Measurements from ENCODE around the gene TM4SF5. TPM values are rescaled to one million over a fixed set of nuclear protein-coding genes. Genes with fewer than 3 reads are reported as not detected.

The TM4SF5 gene
- polyA plus RNA-seq, 4 donors = 27.8 to 503 (median 282) TPM

GRCh38 chr17:4753392-4753791, 18.3 kb upstream of the TM4SF5 start:
- FAIRE-seq (no peak), DNase-seq (no peak)
- Histone ChIP-seq H3K4me1 (ENCODE audit: control insufficient read depth in 3 of 3, insufficient read depth in 2 of 3, low read depth in 1 of 3, low read length in 2 of 3) (no peaks in the 10 kb centered on the region), H3K9me3 (ENCODE audit: control insufficient read depth in 2 of 2, insufficient read depth in 1 of 2, low read depth in 1 of 2, low read length in 1 of 2) (no peaks in the 10 kb centered on the region), H3K4me3 (ENCODE audit: low read depth in 1 of 3, low read length in 3 of 3) (no peak overlapping the region), H3K27ac (ENCODE audit: low read depth in 1 of 3, low read length in 2 of 3) (no peak overlapping the region), H3K36me3 (ENCODE audit: control insufficient read depth in 3 of 3, insufficient read depth in 2 of 3, low read depth in 1 of 3, low read length in 3 of 3) (no peaks in the 10 kb centered on the region), H3K27me3 (ENCODE audit: control insufficient read depth in 3 of 3, insufficient read depth in 3 of 3, low read length in 3 of 3) (peaks cover 0 to 10% (median 6%) of the 10 kb centered on the region in 3 donors)
- WGBS, 3 donors = 79 to 90% (median 88%) methylated on average over 1 of the region's 1 CpG

GRCh38 chr17:4759776-4760236, 11.9 kb upstream of the TM4SF5 start:
- H3K36me3 ChIP-seq (ENCODE audit: control insufficient read depth in 3 of 3, insufficient read depth in 2 of 3, low read depth in 1 of 3, low read length in 3 of 3) = no peaks in the 10 kb centered on the region
- no peaks in the 10 kb centered on the region for H3K4me1 ChIP-seq (ENCODE audit: control insufficient read depth in 3 of 3, insufficient read depth in 2 of 3, low read depth in 1 of 3, low read length in 2 of 3)
- H3K9me3 ChIP-seq (ENCODE audit: control insufficient read depth in 2 of 2, insufficient read depth in 1 of 2, low read depth in 1 of 2, low read length in 1 of 2) = no peaks in the 10 kb centered on the region
- H3K27me3 ChIP-seq (ENCODE audit: control insufficient read depth in 3 of 3, insufficient read depth in 3 of 3, low read length in 3 of 3) = peaks cover 0 to 4% (median 4%) of the 10 kb centered on the region in 3 donors
- DNase-seq (peak; percentile 93 to 97), FAIRE-seq (no peak)
- WGBS, 3 donors = 12 to 41% (median 39%) methylated on average over 10 of the region's 10 CpGs
- peak overlapping the region in 1 of 3 donors; percentile 60 for H3K27ac ChIP-seq (ENCODE audit: low read depth in 1 of 3, low read length in 2 of 3)
- no peak overlapping the region for H3K4me3 ChIP-seq (ENCODE audit: low read depth in 1 of 3, low read length in 3 of 3)

- Histone ChIP-seq H3K27me3 (ENCODE audit: control insufficient read depth in 3 of 3, insufficient read depth in 3 of 3, low read length in 3 of 3) (no peaks in the 10 kb centered on the region), H3K4me3 (ENCODE audit: low read depth in 1 of 3, low read length in 3 of 3) (no peak overlapping the region), H3K27ac (ENCODE audit: low read depth in 1 of 3, low read length in 2 of 3) (peak overlapping the region in 1 of 3 donors; percentile 37), H3K36me3 (ENCODE audit: control insufficient read depth in 3 of 3, insufficient read depth in 2 of 3, low read depth in 1 of 3, low read length in 3 of 3) (no peaks in the 10 kb centered on the region), H3K9me3 (ENCODE audit: control insufficient read depth in 2 of 2, insufficient read depth in 1 of 2, low read depth in 1 of 2, low read length in 1 of 2) (no peaks in the 10 kb centered on the region), H3K4me1 (ENCODE audit: control insufficient read depth in 3 of 3, insufficient read depth in 2 of 3, low read depth in 1 of 3, low read length in 2 of 3) (peaks cover 0 to 2% (median 0%) of the 10 kb centered on the region in 3 donors)
- WGBS, 3 donors = 59 to 81% (median 72%) methylated on average over 3 of the region's 3 CpGs
- FAIRE-seq = no peak
- no peak for DNase-seq
Measured at GRCh38 chr17:4764595-4764994, 7.1 kb upstream of the TM4SF5 start.

- no peaks in the 10 kb centered on the region for H3K9me3 ChIP-seq (ENCODE audit: control insufficient read depth in 2 of 2, insufficient read depth in 1 of 2, low read depth in 1 of 2, low read length in 1 of 2)
- H3K27ac ChIP-seq (ENCODE audit: low read depth in 1 of 3, low read length in 2 of 3) = peak overlapping the region in 1 of 3 donors; percentile 58
- no peak for DNase-seq
- H3K27me3 ChIP-seq (ENCODE audit: control insufficient read depth in 3 of 3, insufficient read depth in 3 of 3, low read length in 3 of 3) = no peaks in the 10 kb centered on the region
- H3K4me1 ChIP-seq (ENCODE audit: control insufficient read depth in 3 of 3, insufficient read depth in 2 of 3, low read depth in 1 of 3, low read length in 2 of 3) = peaks cover 0 to 13% (median 6%) of the 10 kb centered on the region in 3 donors
- no peak for FAIRE-seq
- H3K4me3 ChIP-seq (ENCODE audit: low read depth in 1 of 3, low read length in 3 of 3) = no peak overlapping the region
- H3K36me3 ChIP-seq (ENCODE audit: control insufficient read depth in 3 of 3, insufficient read depth in 2 of 3, low read depth in 1 of 3, low read length in 3 of 3) = no peaks in the 10 kb centered on the region
- WGBS, 3 donors = 85 to 90% (median 86%) methylated on average over 3 of the region's 3 CpGs
Measured at GRCh38 chr17:4766201-4766600, 5.5 kb upstream of the TM4SF5 start.

- no peaks in the 10 kb centered on the region for H3K36me3 ChIP-seq (ENCODE audit: control insufficient read depth in 3 of 3, insufficient read depth in 2 of 3, low read depth in 1 of 3, low read length in 3 of 3)
- H3K4me1 ChIP-seq (ENCODE audit: control insufficient read depth in 3 of 3, insufficient read depth in 2 of 3, low read depth in 1 of 3, low read length in 2 of 3) = peaks cover 0 to 16% (median 6%) of the 10 kb centered on the region in 3 donors
- DNase-seq (no peak), FAIRE-seq (no peak)
- H3K27ac ChIP-seq (ENCODE audit: low read depth in 1 of 3, low read length in 2 of 3) = no peak overlapping the region
- no peaks in the 10 kb centered on the region for H3K27me3 ChIP-seq (ENCODE audit: control insufficient read depth in 3 of 3, insufficient read depth in 3 of 3, low read length in 3 of 3)
- H3K4me3 ChIP-seq (ENCODE audit: low read depth in 1 of 3, low read length in 3 of 3) = no peak overlapping the region
- no peaks in the 10 kb centered on the region for H3K9me3 ChIP-seq (ENCODE audit: control insufficient read depth in 2 of 2, insufficient read depth in 1 of 2, low read depth in 1 of 2, low read length in 1 of 2)
- WGBS, 3 donors = 84 to 92% (median 91%) methylated on average over 9 of the region's 9 CpGs
Measured at GRCh38 chr17:4766723-4767122, 5.0 kb upstream of the TM4SF5 start.

GRCh38 chr17:4768298-4768697, 3.4 kb upstream of the TM4SF5 start:
- Histone ChIP-seq H3K9me3 (ENCODE audit: control insufficient read depth in 2 of 2, insufficient read depth in 1 of 2, low read depth in 1 of 2, low read length in 1 of 2) (no peaks in the 10 kb centered on the region), H3K36me3 (ENCODE audit: control insufficient read depth in 3 of 3, insufficient read depth in 2 of 3, low read depth in 1 of 3, low read length in 3 of 3) (no peaks in the 10 kb centered on the region), H3K27ac (ENCODE audit: low read depth in 1 of 3, low read length in 2 of 3) (no peak overlapping the region), H3K4me1 (ENCODE audit: control insufficient read depth in 3 of 3, insufficient read depth in 2 of 3, low read depth in 1 of 3, low read length in 2 of 3) (peaks cover 0 to 26% (median 7%) of the 10 kb centered on the region in 3 donors), H3K4me3 (ENCODE audit: low read depth in 1 of 3, low read length in 3 of 3) (no peak overlapping the region), H3K27me3 (ENCODE audit: control insufficient read depth in 3 of 3, insufficient read depth in 3 of 3, low read length in 3 of 3) (no peaks in the 10 kb centered on the region)
- DNase-seq (no peak), FAIRE-seq (no peak)
- WGBS, 3 donors = 84 to 88% (median 84%) methylated on average over 6 of the region's 6 CpGs

- Histone ChIP-seq H3K9me3 (ENCODE audit: control insufficient read depth in 2 of 2, insufficient read depth in 1 of 2, low read depth in 1 of 2, low read length in 1 of 2) (no peaks in the 10 kb centered on the region), H3K4me3 (ENCODE audit: low read depth in 1 of 3, low read length in 3 of 3) (no peak overlapping the region), H3K27me3 (ENCODE audit: control insufficient read depth in 3 of 3, insufficient read depth in 3 of 3, low read length in 3 of 3) (peaks cover 0 to 2% (median 0%) of the 10 kb centered on the region in 3 donors), H3K4me1 (ENCODE audit: control insufficient read depth in 3 of 3, insufficient read depth in 2 of 3, low read depth in 1 of 3, low read length in 2 of 3) (peaks cover 0 to 26% (median 7%) of the 10 kb centered on the region in 3 donors), H3K27ac (ENCODE audit: low read depth in 1 of 3, low read length in 2 of 3) (peak overlapping the region; percentile 30 to 57 (median 32)), H3K36me3 (ENCODE audit: control insufficient read depth in 3 of 3, insufficient read depth in 2 of 3, low read depth in 1 of 3, low read length in 3 of 3) (no peaks in the 10 kb centered on the region)
- 89 to 97% (median 96%) methylated on average over 2 of the region's 2 CpGs for WGBS, 3 donors
- DNase-seq (peak in 1 of 2 donors; percentile 72), FAIRE-seq (no peak)
Measured at GRCh38 chr17:4769628-4770027, 2.1 kb upstream of the TM4SF5 start.

GRCh38 chr17:4772235-4772613, 538 bp downstream of the TM4SF5 start:
- no peak for FAIRE-seq

More at GRCh38 chr17:4772235-4772613, 538 bp downstream of the TM4SF5 start:
- H3K27ac ChIP-seq (ENCODE audit: low read depth in 1 of 3, low read length in 2 of 3) = peak overlapping the region; percentile 82 to 93 (median 90)
- peaks cover 0 to 2% (median 0%) of the 10 kb centered on the region in 3 donors for H3K27me3 ChIP-seq (ENCODE audit: control insufficient read depth in 3 of 3, insufficient read depth in 3 of 3, low read length in 3 of 3)
- H3K4me3 ChIP-seq (ENCODE audit: low read depth in 1 of 3, low read length in 3 of 3) = peak overlapping the region in 2 of 3 donors; percentile 27 to 68
- no peaks in the 10 kb centered on the region for H3K9me3 ChIP-seq (ENCODE audit: control insufficient read depth in 2 of 2, insufficient read depth in 1 of 2, low read depth in 1 of 2, low read length in 1 of 2)
- H3K36me3 ChIP-seq (ENCODE audit: control insufficient read depth in 3 of 3, insufficient read depth in 2 of 3, low read depth in 1 of 3, low read length in 3 of 3) = no peaks in the 10 kb centered on the region
- peak; percentile 72 to 85 for DNase-seq
- H3K4me1 ChIP-seq (ENCODE audit: control insufficient read depth in 3 of 3, insufficient read depth in 2 of 3, low read depth in 1 of 3, low read length in 2 of 3) = peaks cover 0 to 26% (median 7%) of the 10 kb centered on the region in 3 donors
- 27 to 56% (median 33%) methylated on average over 10 of the region's 10 CpGs for WGBS, 3 donors

Data from small intestine (tissue), 7 donors.